HAP-1 (cell line): ENCODE measurements around the gene FXYD5.

Source experiments
- DNase-seq, 2 experiments: peaks; one replicate each; pipeline ENCODE4 v3.0.0-alpha.2; 2016 to 2020; ENCODE audit warnings: low spot score in 2 of 2
- H3K27me3 ChIP-seq: fragments of 250-450 bp; sonication (Bioruptor Pico); 2 replicates; pipeline ENCODE4 v1.5.1; 2020; ENCODE audit warnings: low read depth, mild to moderate bottlenecking, moderate library complexity
- H3K36me3 ChIP-seq: fragments of 250-450 bp; sonication (Bioruptor Pico); replicated peaks from 2 replicates; pipeline ENCODE4 v1.5.1; 2020; ENCODE audit warnings: mild to moderate bottlenecking
- H3K4me1 ChIP-seq: fragments of 250-450 bp; sonication (Bioruptor Pico); 2 replicates; pipeline ENCODE4 v1.5.1; 2020; ENCODE audit warnings: mild to moderate bottlenecking
- H3K4me3 ChIP-seq: fragments of 250-450 bp; sonication (Bioruptor Pico); 2 replicates; pipeline ENCODE4 v1.5.1; 2020; ENCODE audit warnings: mild to moderate bottlenecking, moderate library complexity
- H3K9me3 ChIP-seq: fragments of 250-450 bp; sonication (Bioruptor Pico); 2 replicates; pipeline ENCODE4 v1.5.1; 2020; ENCODE audit warnings: mild to moderate bottlenecking, moderate library complexity
- in situ Hi-C: fragments of 300-500 bp; cut with MboI; formaldehyde crosslinking; loops from 3 replicates; pipeline ENCODE4 v1.14.3; 2020; ENCODE audit warnings: low sequenced_read_pairs, inconsistent platforms, mixed read lengths

The FXYD5 gene

DNA sequence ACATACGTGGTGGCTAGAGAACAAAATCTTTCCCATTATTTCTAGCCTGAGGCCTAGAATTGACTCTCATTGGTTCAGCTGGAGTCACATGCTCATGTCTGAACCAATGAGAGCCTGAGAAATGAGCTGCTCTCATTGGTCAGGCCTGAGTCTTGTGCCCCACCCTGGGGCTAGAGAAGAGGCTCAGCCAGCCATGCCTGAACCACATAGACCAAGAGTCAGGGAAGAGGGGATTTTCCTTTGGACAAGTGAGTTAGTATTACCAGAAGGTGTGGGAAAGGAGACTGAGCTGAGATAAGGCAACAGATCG, 6.9 kb downstream of the FXYD5 start:
- H3K27me3 ChIP-seq = no peaks in the 10 kb centered on the region
- no peaks in the 10 kb centered on the region for H3K9me3 ChIP-seq
- no peaks in the 10 kb centered on the region for H3K4me1 ChIP-seq
- in situ Hi-C loops = loop anchor here (5.0 kb wide), 1 partner anchor 86 kb away; the partner anchor contains the start of gene LSR
- H3K36me3 ChIP-seq = peaks cover 83% of the 10 kb centered on the region
- no peak overlapping the region for H3K4me3 ChIP-seq
- no peak for DNase-seq

DNA sequence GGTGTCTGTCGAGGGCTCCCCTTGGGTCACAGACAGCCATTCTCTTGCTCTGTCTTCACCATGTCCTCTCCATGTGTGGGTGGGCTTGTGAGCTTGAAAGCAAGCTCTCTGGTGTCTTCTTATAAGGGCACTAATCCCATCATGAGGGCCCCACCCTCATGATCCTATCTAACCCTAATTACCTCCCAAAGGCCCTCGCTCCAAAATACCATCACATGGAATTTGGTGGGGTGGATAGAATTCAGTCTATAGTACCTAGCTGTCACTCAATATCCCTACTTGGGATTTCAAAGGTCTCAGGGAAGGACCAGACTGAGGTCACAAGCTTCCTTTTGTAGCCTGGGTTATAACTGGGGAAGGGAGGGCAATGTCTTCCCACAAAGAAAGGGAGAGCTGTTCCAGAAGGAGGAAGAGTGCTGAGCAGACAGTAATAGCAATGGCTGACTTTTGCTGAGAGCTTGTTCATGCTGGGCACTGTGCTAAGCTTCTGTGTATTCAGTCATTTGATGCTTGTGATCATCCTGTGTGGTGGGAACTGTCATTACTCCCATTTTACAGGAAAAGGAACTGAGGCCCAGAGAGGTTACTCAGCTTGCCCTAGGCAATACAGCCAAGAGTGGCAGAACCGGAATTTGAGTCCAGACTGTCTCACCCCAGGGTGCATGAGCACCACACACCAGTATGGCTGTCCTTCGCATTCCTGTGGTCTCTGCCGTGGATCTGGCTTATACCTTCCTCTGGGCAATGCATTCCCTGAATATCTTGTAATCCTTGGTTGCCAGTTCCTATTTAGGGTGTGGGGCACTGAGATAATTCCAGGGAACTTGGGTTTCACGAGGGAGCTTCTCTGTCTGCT, 8.2 kb downstream of the FXYD5 start:
- peaks cover 84% of the 10 kb centered on the region for H3K36me3 ChIP-seq
- no peaks in the 10 kb centered on the region for H3K9me3 ChIP-seq
- in situ Hi-C loops = loop anchor here (5.0 kb wide), 1 partner anchor 85 kb away; the partner anchor contains the start of gene LSR
- DNase-seq = no peak
- H3K27me3 ChIP-seq = no peaks in the 10 kb centered on the region
- H3K4me1 ChIP-seq = no peaks in the 10 kb centered on the region
- H3K4me3 ChIP-seq = no peak overlapping the region

DNA sequence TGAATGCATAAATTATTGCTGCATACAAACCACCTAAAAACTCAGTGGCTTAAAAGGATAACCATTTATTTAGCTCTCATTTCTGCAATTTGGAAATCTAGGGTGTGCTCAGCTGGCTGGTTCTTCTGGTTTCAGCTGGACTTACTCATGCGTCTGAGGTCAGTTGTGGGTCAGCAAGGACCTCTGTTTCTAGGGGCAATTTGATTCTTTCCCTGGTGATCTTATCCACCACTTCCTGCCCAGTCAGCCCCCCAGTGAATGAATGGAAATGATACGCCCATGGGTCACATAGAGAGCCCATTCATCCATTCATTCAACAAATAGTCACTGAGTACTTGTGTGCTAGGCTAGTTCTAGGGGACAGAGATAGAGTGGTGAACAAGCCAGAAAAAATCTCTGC, 9.9 kb downstream of the FXYD5 start:
- no peak for DNase-seq

DNA sequence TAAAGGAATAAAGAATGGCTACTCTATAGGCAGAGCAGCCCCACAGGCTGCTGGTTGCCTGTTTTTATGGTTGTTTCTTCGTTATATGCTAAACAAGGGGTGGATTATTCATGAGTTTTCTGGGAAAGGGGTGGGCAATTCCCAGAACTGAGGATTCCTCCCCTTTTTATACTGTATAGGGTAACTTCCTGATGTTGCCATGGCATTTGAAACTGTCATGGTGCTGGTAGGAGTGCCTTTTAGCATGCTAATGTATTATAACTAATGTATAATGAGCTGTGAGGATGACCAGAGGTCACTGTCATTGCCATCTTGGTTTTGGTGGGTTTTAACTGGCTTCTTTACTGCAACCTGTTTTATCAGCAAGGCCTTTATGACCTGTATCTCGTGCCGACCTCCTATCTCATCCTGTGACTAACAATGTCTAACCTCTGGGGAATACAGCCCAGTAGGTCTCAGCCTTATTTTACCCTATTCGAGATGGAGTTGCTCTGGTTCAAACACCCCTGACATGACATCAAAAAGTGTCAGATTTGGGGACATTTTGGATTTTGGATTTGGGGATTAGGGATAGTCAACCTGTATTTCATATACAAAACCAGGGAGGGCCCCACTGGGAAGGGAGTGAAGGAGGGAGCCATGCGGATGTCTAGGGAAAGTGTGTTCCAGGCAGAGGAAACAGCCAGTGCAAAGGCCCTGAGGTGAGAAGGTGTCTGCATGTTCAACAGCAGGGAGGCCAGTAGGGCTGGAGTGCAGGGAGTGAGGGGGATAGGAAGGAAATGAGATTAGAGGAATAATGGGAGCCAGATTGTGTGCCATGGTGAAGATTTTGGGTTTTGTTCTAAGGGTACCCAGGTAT, 10.9 kb downstream of the FXYD5 start:
- H3K36me3 ChIP-seq = peaks cover 66% of the 10 kb centered on the region
- DNase-seq = no peak

More for the DNA sequence above, 9.9 kb downstream of the FXYD5 start:
- no peaks in the 10 kb centered on the region for H3K9me3 ChIP-seq
- no peaks in the 10 kb centered on the region for H3K4me1 ChIP-seq
- in situ Hi-C loops = loop anchor here (5.0 kb wide), 1 partner anchor 83 kb away; the partner anchor contains the start of gene LSR
- H3K27me3 ChIP-seq = no peaks in the 10 kb centered on the region
- H3K36me3 ChIP-seq = peaks cover 71% of the 10 kb centered on the region
- H3K4me3 ChIP-seq = no peak overlapping the region

DNA sequence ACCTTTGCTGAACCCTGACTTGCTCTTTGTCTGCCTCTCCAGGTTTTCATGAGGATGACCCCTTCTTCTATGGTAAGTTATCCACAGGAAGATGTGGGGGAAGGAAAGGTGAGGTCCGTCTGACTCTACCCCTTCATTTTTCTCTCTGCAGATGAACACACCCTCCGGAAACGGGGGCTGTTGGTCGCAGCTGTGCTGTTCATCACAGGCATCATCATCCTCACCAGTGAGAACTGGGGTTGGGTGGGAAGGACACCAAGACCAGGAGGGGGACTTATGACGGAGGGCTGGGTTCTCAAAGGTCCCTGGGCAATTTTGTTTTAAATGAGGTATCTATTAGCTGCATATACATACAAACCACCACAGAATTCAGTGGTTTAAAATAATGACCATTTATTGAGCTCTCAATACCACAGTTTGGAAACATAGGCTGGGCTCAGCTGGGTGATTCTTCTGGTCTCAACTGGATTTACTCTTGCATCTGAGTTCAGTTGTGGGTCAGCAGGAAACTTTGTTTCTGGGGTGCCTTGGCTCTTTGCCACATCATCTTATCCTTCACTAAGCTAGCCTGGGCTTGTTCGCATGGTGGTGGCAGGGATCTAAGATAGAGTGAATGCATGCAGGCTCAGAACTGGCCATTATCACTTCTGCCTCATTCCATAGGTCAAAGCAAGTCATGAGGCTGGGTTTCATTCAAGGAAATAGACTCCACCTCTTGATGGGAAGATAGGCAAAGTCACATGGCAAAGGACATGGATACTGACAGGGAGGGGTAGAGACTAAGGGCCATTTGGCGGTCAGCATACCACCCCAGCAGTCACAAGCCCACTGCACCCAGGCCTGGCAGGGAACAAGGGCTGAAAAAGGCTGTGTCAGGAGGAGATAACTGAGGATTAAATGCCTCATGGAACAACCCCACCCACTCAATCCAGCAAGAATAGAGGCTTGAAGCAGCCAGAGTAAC, 11.8 kb downstream of the FXYD5 start:
- Histone ChIP-seq H3K4me3 (no peak overlapping the region), H3K36me3 (peaks cover 60% of the 10 kb centered on the region), H3K4me1 (no peaks in the 10 kb centered on the region), H3K9me3 (no peaks in the 10 kb centered on the region), H3K27me3 (no peaks in the 10 kb centered on the region)
- in situ Hi-C loops = no loop called here
- DNase-seq = no peak

More for the DNA sequence above, 10.9 kb downstream of the FXYD5 start:
- H3K4me3 ChIP-seq = no peak overlapping the region
- H3K27me3 ChIP-seq = no peaks in the 10 kb centered on the region
- in situ Hi-C loops = no loop called here
- no peaks in the 10 kb centered on the region for H3K4me1 ChIP-seq
- no peaks in the 10 kb centered on the region for H3K9me3 ChIP-seq

DNA sequence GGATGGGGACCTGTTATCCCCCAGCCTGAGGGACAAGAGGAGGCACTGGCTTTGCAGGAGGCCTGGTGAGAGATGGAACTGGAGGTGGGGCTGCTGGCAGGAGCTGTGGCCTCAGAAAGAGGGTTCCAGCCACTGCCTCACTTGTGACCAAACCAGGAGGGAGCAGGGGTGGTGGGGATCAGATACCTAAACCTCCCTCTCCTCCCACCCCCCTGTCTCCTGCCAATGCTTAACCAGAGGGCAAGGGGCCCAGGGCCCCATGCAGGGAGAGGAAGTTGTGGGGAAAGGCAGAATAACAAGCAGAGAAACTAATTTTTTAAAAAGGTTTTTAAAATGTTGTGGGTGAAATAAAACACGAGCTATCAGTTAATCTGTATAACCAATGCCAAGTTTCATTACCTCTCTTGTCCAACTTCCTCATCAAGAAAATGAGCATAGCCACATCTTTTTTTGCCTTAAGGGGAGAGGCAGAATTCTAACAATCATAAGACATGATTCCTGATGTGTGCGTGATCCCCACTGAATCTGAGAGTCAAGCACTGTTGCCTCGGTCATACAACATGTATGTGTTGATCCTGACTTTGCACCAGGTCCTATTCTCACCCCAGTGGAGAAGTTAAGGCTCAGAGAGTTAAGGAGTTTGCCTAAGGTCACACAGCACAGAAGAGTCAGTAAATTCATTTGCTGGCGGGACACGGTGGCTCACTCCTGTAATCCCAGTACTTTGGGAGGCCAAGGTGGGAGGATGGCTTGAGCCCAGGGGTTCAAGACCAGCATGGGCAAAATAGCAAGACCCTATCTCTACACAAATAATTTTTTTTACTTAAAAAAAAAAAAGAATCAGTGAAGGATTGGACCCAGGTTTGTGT, 12.9 kb downstream of the FXYD5 start:
- H3K36me3 ChIP-seq = peaks cover 53% of the 10 kb centered on the region
- DNase-seq = no peak
- no peaks in the 10 kb centered on the region for H3K9me3 ChIP-seq
- no peaks in the 10 kb centered on the region for H3K4me1 ChIP-seq
- in situ Hi-C loops = no loop called here
- H3K4me3 ChIP-seq = no peak overlapping the region
- no peaks in the 10 kb centered on the region for H3K27me3 ChIP-seq

DNA sequence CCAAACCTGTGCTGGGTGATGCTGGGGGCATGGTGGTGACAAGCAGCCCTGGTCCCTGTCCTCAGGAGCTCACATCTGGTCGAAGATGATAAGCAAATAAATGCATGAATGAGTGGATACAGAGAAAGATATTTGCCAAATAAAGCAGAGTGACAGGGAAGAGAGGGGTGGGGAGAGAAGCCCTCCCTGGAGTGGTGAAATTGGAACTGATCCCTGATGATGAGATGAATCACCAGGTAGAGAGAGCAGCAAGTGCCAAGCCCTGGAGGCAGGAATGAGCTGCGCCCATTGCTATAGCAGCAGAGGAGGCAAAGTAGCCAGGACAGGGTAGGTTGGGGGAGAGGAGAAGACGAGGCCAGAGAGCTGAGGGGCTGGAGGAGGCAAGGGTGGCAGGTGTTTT, 13.7 kb downstream of the FXYD5 start:
- H3K36me3 ChIP-seq = peaks cover 47% of the 10 kb centered on the region
- DNase-seq = no peak
- H3K27me3 ChIP-seq = no peaks in the 10 kb centered on the region

DNA sequence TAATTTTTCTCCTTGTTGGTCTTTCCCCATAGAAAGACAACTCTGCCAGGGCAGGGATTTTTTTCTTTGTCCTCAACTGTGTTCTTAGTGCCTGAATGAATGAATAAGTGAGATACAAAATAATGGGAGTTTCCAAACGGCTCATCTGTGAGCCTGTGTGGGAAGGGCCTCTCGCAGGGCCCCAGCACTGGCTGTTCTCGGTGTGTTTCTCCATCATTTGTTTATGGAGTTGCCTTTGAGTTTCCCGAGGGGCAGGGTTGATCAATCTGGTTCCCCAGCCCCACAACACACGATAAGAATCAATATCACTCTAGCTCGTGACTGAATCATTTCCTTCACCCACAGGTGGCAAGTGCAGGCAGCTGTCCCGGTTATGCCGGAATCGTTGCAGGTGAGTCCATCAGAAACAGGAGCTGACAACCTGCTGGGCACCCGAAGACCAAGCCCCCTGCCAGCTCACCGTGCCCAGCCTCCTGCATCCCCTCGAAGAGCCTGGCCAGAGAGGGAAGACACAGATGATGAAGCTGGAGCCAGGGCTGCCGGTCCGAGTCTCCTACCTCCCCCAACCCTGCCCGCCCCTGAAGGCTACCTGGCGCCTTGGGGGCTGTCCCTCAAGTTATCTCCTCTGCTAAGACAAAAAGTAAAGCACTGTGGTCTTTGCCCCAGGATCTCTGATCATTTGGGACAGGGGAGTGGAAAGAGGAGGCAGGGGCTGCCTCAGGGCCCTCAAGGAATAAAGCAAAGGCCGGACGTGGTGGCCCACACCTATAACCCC, 14.9 kb downstream of the FXYD5 start:
- in situ Hi-C loops = no loop called here
- H3K27me3 ChIP-seq = no peaks in the 10 kb centered on the region
- H3K36me3 ChIP-seq = peaks cover 37% of the 10 kb centered on the region
- no peaks in the 10 kb centered on the region for H3K4me1 ChIP-seq
- DNase-seq = no peak
- no peaks in the 10 kb centered on the region for H3K9me3 ChIP-seq
- H3K4me3 ChIP-seq = no peak overlapping the region

More for the DNA sequence above, 13.7 kb downstream of the FXYD5 start:
- H3K9me3 ChIP-seq = no peaks in the 10 kb centered on the region
- in situ Hi-C loops = no loop called here
- no peaks in the 10 kb centered on the region for H3K4me1 ChIP-seq
- no peak overlapping the region for H3K4me3 ChIP-seq

DNA sequence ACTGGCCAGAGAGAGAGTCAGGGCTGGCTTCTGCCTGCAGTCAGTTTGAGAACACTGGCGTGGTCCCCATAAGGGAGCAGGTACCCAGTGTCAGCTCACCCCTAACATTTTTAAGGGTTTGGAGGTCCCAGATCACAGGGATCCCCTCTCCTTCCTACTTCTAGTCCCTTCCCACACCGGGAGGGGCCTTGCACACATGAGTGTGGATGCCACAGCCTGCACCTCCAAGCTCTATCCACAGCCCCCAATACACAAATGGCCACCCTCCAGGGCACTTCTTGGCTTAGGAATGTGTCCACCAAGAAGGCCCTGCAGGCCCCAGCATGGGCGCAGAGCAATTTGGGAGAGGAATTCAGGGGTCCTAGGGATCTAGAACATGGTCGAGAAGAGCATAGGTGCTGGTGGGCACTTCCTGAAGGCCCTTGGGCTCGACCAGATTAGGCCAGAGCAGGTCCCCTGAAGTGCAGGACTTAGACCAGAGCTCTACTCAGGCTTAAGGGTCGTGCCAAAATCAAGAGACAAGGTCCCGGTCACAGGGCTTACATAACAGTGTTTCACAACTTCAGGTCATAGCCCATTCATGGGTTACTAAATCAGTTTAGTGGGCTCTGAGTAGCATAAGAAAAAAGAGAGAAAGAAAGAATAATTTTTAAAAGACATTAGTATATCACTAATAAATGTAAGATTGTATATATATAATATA, 16.0 kb downstream of the FXYD5 start:
- Histone ChIP-seq H3K4me3 (no peak overlapping the region), H3K9me3 (no peaks in the 10 kb centered on the region), H3K27me3 (no peaks in the 10 kb centered on the region), H3K4me1 (peaks cover 6% of the 10 kb centered on the region), H3K36me3 (peaks cover 32% of the 10 kb centered on the region)
- in situ Hi-C loops = no loop called here
- DNase-seq = no peak

DNA sequence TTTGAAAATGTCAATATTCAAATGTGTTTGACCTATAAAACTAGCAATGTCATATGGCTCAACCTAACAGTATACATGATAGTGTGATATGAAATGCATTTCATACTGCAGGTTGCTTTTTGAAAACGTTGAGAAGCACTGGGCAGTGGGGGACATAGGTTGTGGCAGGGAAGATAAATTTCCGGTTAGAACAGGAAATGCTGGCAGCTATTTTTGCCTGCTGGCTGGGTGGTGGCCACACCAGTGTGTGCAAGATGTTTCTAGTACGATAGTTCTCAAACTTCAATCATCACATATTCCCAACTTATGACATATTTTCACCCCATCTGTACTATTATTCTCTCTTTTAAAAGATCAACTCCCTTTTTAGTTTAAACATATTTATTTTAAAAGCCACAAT, 17.2 kb downstream of the FXYD5 start:
- no peak for DNase-seq
- H3K27me3 ChIP-seq = no peaks in the 10 kb centered on the region
- no peak overlapping the region for H3K4me3 ChIP-seq
- in situ Hi-C loops = no loop called here
- H3K9me3 ChIP-seq = no peaks in the 10 kb centered on the region
- H3K36me3 ChIP-seq = peaks cover 20% of the 10 kb centered on the region
- H3K4me1 ChIP-seq = peaks cover 11% of the 10 kb centered on the region

DNA sequence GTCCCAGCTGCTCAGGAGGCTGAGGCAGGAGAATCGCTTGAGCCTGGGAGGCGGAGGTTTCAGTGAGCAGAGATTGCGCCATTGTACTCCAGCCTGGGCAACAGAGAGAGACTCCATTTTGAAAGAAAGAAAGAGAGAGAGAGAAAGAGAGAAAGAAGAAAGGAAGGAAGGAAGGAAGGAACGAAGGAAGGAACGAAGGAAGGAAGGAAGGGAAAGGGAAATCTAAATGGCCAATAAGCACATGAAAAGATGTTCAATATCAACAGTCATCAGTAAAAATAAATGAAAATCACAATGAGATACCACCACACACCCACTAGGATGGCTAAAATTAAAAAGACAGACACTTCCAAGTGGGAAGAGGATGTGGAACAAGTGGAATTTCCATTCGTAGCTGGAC, 19.7 kb downstream of the FXYD5 start:
- peaks cover 11% of the 10 kb centered on the region; the same call in 1 of the 2 replicates for H3K36me3 ChIP-seq

More for the DNA sequence above, 19.7 kb downstream of the FXYD5 start:
- in situ Hi-C loops = no loop called here
- Histone ChIP-seq H3K9me3 (no peaks in the 10 kb centered on the region), H3K4me3 (no peak overlapping the region), H3K4me1 (peaks cover 11% of the 10 kb centered on the region), H3K27me3 (no peaks in the 10 kb centered on the region)
- no peak for DNase-seq
